ENCODE results near the gene CSK.

- TF ChIP-seq, protein P1, sequence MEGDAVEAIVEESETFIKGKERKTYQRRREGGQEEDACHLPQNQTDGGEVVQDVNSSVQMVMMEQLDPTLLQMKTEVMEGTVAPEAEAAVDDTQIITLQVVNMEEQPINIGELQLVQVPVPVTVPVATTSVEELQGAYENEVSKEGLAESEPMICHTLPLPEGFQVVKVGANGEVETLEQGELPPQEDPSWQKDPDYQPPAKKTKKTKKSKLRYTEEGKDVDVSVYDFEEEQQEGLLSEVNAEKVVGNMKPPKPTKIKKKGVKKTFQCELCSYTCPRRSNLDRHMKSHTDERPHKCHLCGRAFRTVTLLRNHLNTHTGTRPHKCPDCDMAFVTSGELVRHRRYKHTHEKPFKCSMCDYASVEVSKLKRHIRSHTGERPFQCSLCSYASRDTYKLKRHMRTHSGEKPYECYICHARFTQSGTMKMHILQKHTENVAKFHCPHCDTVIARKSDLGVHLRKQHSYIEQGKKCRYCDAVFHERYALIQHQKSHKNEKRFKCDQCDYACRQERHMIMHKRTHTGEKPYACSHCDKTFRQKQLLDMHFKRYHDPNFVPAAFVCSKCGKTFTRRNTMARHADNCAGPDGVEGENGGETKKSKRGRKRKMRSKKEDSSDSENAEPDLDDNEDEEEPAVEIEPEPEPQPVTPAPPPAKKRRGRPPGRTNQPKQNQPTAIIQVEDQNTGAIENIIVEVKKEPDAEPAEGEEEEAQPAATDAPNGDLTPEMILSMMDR (IDR thresholded peaks at IDR 0.05) = no peak
- TF ChIP-seq POLR2A (IDR thresholded peaks at IDR 0.05) = no peak
Measured at GRCh38 chr15:74815121-74815934, 33.4 kb downstream of the CSK start.
